ENCODE results near the gene SDC3. TPM values are rescaled to one million over a fixed set of nuclear protein-coding genes. Genes with fewer than 3 reads are reported as not detected.

The SDC3 gene
- total RNA-seq, 1 experiment from 2014 or later, result 3.7 TPM

DNA sequence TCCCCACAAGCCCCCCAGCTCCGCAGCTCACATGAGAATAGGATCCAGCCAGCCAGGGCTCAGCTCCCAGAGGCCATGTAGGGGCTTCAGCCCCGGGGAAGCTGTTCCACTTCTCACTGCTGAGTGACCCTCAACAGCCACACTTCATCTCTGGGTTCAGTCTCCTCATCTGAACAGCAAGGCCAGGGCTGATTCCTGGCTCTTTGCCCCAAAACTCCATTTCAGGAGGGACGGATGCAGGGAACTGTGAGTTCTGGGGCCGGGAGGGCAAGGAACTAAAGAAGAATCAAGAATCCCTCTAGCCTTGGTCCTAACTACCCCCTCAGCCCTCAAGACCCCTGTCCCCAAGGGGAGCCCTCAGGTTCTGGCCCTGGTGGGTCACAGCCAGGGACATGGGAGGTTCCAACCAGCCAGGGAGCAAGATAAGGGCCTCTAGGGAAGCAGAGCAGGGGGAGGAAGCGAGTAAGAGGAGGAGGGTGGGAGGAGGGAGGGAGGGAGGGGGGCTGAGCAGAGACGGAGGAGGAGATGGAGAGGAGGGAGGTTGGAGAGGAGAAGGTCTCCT is 13.1 kb downstream of the SDC3 start:
- TF ChIP-seq, protein P1, sequence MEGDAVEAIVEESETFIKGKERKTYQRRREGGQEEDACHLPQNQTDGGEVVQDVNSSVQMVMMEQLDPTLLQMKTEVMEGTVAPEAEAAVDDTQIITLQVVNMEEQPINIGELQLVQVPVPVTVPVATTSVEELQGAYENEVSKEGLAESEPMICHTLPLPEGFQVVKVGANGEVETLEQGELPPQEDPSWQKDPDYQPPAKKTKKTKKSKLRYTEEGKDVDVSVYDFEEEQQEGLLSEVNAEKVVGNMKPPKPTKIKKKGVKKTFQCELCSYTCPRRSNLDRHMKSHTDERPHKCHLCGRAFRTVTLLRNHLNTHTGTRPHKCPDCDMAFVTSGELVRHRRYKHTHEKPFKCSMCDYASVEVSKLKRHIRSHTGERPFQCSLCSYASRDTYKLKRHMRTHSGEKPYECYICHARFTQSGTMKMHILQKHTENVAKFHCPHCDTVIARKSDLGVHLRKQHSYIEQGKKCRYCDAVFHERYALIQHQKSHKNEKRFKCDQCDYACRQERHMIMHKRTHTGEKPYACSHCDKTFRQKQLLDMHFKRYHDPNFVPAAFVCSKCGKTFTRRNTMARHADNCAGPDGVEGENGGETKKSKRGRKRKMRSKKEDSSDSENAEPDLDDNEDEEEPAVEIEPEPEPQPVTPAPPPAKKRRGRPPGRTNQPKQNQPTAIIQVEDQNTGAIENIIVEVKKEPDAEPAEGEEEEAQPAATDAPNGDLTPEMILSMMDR (IDR thresholded peaks at IDR 0.05; ENCODE audit: insufficient read depth in 1 of 2, low read depth in 1 of 2, low read length in 1 of 2, severe bottlenecking in 1 of 2, unreplicated experiment in 1 of 2), result no peak
- POLR2A ChIA-PET, result no interaction called here
- Mint-ChIP-seq H3K9me3 (ENCODE audit: unreplicated experiment) (no peaks in the 10 kb centered on the region), H3K36me3 (ENCODE audit: insufficient read depth, unreplicated experiment) (no peaks in the 10 kb centered on the region), H3K4me1 (ENCODE audit: low read depth, unreplicated experiment) (no peaks in the 10 kb centered on the region), H3K4me3 (ENCODE audit: unreplicated experiment) (no peak overlapping the region), H3K27ac (ENCODE audit: unreplicated experiment) (no peak overlapping the region), H3K27me3 (ENCODE audit: insufficient read depth, unreplicated experiment) (no peaks in the 10 kb centered on the region)
- H3K4me3 ChIP-seq (ENCODE audit: low read depth, low read length), result no peak overlapping the region
- CTCF ChIA-PET, result no interaction called here
- BruUV-seq (replicated peaks), result no TSS peak
- H3K36me3 ChIP-seq (ENCODE audit: control insufficient read depth, insufficient read depth, low read length), result no peaks in the 10 kb centered on the region
- no peak for DNase-seq
- intact Hi-C loops (cut with micrococcal nuclease; ENCODE audit: unreplicated experiment), result no loop called here
- no peaks in the 10 kb centered on the region for H3K9me3 ChIP-seq
- no peaks in the 10 kb centered on the region for H3K4me1 ChIP-seq
- H3K27me3 ChIP-seq (replicated peaks; ENCODE audit: control insufficient read depth, insufficient read depth, low read length), result no peaks in the 10 kb centered on the region

DNA sequence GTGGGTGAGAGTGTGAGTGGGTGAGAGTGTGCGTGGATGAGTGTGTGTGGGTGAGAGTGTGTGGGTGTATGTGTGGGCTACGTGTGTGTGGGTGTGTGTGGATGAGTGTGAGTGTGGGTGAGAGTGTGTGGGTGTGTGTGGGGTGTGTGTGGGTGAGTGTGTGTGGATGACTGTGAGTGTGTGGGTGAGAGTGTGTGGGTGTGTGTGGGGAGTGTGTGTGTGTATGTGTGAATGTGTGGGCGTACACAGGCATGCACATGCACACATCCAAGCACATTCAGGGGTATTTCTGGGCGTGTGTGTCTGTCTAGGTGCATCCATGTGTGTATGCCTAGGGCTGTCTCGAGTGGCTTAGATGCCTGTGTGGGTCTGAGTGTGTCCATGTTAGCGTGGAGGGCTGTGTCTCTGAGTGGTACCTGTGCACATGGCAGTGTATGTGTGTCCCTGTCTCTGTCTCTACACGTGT is 14.0 kb downstream of the SDC3 start:
- no peak overlapping the region for H3K4me3 Mint-ChIP-seq (ENCODE audit: unreplicated experiment)
- no peaks in the 10 kb centered on the region for H3K27me3 Mint-ChIP-seq (ENCODE audit: insufficient read depth, unreplicated experiment)
- intact Hi-C loops (cut with micrococcal nuclease; ENCODE audit: unreplicated experiment), result no loop called here
- Histone ChIP-seq H3K9me3 (no peaks in the 10 kb centered on the region), H3K4me1 (no peaks in the 10 kb centered on the region), H3K36me3 (ENCODE audit: control insufficient read depth, insufficient read depth, low read length) (no peaks in the 10 kb centered on the region), H3K4me3 (ENCODE audit: low read depth, low read length) (no peak overlapping the region), H3K27me3 (replicated peaks; ENCODE audit: control insufficient read depth, insufficient read depth, low read length) (no peaks in the 10 kb centered on the region)
- no peak overlapping the region for H3K27ac Mint-ChIP-seq (ENCODE audit: unreplicated experiment)
- H3K36me3 Mint-ChIP-seq (ENCODE audit: insufficient read depth, unreplicated experiment), result no peaks in the 10 kb centered on the region
- ChIA-PET POLR2A (no interaction called here), CTCF (no interaction called here)
- H3K4me1 Mint-ChIP-seq (ENCODE audit: low read depth, unreplicated experiment), result no peaks in the 10 kb centered on the region
- no peak for DNase-seq
- TF ChIP-seq, protein P1 (IDR thresholded peaks at IDR 0.05; ENCODE audit: insufficient read depth in 1 of 2, low read depth in 1 of 2, low read length in 1 of 2, severe bottlenecking in 1 of 2, unreplicated experiment in 1 of 2), result no peak
- no TSS peak for BruUV-seq (replicated peaks)
- H3K9me3 Mint-ChIP-seq (ENCODE audit: unreplicated experiment), result no peaks in the 10 kb centered on the region

GRCh38 chr1:30893776-30894507 is 14.6 kb downstream of the SDC3 start:
- BruUV-seq (replicated peaks), result no TSS peak
- TF ChIP-seq, protein P1 (IDR thresholded peaks at IDR 0.05; ENCODE audit: insufficient read depth in 1 of 2, low read depth in 1 of 2, low read length in 1 of 2, severe bottlenecking in 1 of 2, unreplicated experiment in 1 of 2), result no peak
- no peak for DNase-seq
- Mint-ChIP-seq H3K9me3 (ENCODE audit: unreplicated experiment) (no peaks in the 10 kb centered on the region), H3K27ac (ENCODE audit: unreplicated experiment) (no peak overlapping the region), H3K27me3 (ENCODE audit: insufficient read depth, unreplicated experiment) (no peaks in the 10 kb centered on the region), H3K4me3 (ENCODE audit: unreplicated experiment) (no peak overlapping the region), H3K4me1 (ENCODE audit: low read depth, unreplicated experiment) (no peaks in the 10 kb centered on the region), H3K36me3 (ENCODE audit: insufficient read depth, unreplicated experiment) (no peaks in the 10 kb centered on the region)
- Histone ChIP-seq H3K9me3 (no peaks in the 10 kb centered on the region), H3K27me3 (replicated peaks; ENCODE audit: control insufficient read depth, insufficient read depth, low read length) (no peaks in the 10 kb centered on the region), H3K36me3 (ENCODE audit: control insufficient read depth, insufficient read depth, low read length) (no peaks in the 10 kb centered on the region), H3K4me1 (no peaks in the 10 kb centered on the region), H3K4me3 (ENCODE audit: low read depth, low read length) (no peak overlapping the region)
- ChIA-PET POLR2A (no interaction called here), CTCF (no interaction called here)
- intact Hi-C loops (cut with micrococcal nuclease; ENCODE audit: unreplicated experiment), result no loop called here
